ENCODE measurements around the gene CABP4. TPM values are rescaled to one million over a fixed set of nuclear protein-coding genes. Genes with fewer than 3 reads are reported as not detected.

CABP4 gene
- total and polyA plus RNA-seq, 2 donors (not counting 1 experiment from before 2014, with no cell fraction given) = 3.2 to 5.2 TPM

DNA sequence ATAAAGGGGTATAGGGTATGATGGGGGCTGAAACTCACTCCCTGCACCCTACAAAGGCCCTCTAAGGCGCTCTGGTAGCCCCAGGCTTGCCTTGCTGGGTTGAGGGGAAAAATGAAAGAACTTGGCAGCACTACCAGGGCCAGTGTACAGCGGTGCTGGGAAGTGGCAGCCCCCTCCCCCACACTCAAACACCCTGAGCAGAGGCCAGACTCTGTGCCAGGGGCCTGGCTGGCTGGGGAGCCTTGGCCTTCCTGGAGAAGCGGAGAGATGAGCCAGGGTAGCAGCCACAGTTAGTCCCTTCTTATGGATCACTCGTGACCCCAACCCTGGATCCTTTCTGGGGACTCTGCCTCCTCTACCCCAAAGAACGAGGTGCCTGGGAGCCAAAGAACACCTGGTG, 11.2 kb downstream of the CABP4 start:
- Mint-ChIP-seq H3K9me3 (ENCODE audit: insufficient read depth) (no peaks in the 10 kb centered on the region), H3K4me1 (peaks cover 61% of the 10 kb centered on the region), H3K27me3 (no peaks in the 10 kb centered on the region), H3K27ac (peak overlapping the region; percentile 72), H3K4me3 (peak overlapping the region; percentile 44)
- no peak for ATAC-seq (ENCODE audit: low read depth)
- peak overlapping the region in 1 of 2 donors; percentile 59 for H3K27ac ChIP-seq (ENCODE audit: low read length in 2 of 2)
- H2AFZ ChIP-seq (ENCODE audit: insufficient read depth, low read depth, low read length, poor library complexity, severe bottlenecking) = no peak overlapping the region
- ChIA-PET CTCF (interaction anchor here (0.9 to 6.7 kb wide), 4 partner anchors 29 to 83 kb away, joined by 3 to 64 read pairs (median 6); partner anchors contain the start of genes PPP1CA, PTPRCAP and TBC1D10C), POLR2A (interaction anchor here (0.7 to 10.4 kb wide), 13 partner anchors 17 to 74 kb away, joined by 3 to 215 read pairs (median 11); partner anchors contain the start of genes AIP, CORO1B, PPP1CA and PTPRCAP)
- H3K9ac ChIP-seq (ENCODE audit: low read length) = no peak overlapping the region
- peaks cover 2 to 9% of the 10 kb centered on the region in 2 experiments for H3K36me3 ChIP-seq (replicated peaks in 1 of 2; ENCODE audit: control extremely low read depth in 1 of 2, control insufficient read depth in 1 of 2, extremely low read depth in 1 of 2, insufficient read depth in 2 of 2, low read length in 1 of 2)
- no peak for DNase-seq
- intact Hi-C loops (cut with micrococcal nuclease) = no loop called here
- no peak overlapping the region for H3K4me3 ChIP-seq (ENCODE audit: control extremely low read depth in 1 of 5, extremely low read depth in 1 of 5, insufficient read depth in 1 of 5, low read depth in 2 of 5, low read length in 4 of 5)
- H3K4me1 ChIP-seq (ENCODE audit: control insufficient read depth in 2 of 2, insufficient read depth in 2 of 2, low read length in 2 of 2) = peaks cover 47 to 81% of the 10 kb centered on the region in 2 donors
- H3K27me3 ChIP-seq (replicated peaks in 1 of 4; ENCODE audit: control extremely low read depth in 1 of 4, control insufficient read depth in 3 of 4, insufficient read depth in 4 of 4, low read length in 3 of 4) = no peaks in the 10 kb centered on the region
- 93% methylated on average over 3 of the region's 5 CpGs for WGBS (ENCODE audit: insufficient coverage)
- H3K79me2 ChIP-seq (ENCODE audit: control insufficient read depth, insufficient read depth, low read length) = peaks cover 57% of the 10 kb centered on the region
- peak overlapping the region; percentile 98 for H3K4me2 ChIP-seq (replicated peaks; ENCODE audit: low read depth, low read length, poor library complexity, severe bottlenecking)
- no peak for TF ChIP-seq EZH2 (IDR thresholded peaks at IDR 0.05; ENCODE audit: borderline replicate concordance, insufficient read depth, low read depth, low read length, poor library complexity, severe bottlenecking)
- TF ChIP-seq, protein P1, sequence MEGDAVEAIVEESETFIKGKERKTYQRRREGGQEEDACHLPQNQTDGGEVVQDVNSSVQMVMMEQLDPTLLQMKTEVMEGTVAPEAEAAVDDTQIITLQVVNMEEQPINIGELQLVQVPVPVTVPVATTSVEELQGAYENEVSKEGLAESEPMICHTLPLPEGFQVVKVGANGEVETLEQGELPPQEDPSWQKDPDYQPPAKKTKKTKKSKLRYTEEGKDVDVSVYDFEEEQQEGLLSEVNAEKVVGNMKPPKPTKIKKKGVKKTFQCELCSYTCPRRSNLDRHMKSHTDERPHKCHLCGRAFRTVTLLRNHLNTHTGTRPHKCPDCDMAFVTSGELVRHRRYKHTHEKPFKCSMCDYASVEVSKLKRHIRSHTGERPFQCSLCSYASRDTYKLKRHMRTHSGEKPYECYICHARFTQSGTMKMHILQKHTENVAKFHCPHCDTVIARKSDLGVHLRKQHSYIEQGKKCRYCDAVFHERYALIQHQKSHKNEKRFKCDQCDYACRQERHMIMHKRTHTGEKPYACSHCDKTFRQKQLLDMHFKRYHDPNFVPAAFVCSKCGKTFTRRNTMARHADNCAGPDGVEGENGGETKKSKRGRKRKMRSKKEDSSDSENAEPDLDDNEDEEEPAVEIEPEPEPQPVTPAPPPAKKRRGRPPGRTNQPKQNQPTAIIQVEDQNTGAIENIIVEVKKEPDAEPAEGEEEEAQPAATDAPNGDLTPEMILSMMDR (IDR thresholded peaks at IDR 0.05) = no peak
- peaks cover 10% of the 10 kb centered on the region for H4K20me1 ChIP-seq (ENCODE audit: control insufficient read depth, insufficient read depth, low read length, poor library complexity, severe bottlenecking)
- H3K9me3 ChIP-seq (ENCODE audit: control extremely low read depth in 1 of 3, control insufficient read depth in 2 of 3, insufficient read depth in 1 of 3, low read length in 2 of 3) = peaks cover 0 to 9% (median 0%) of the 10 kb centered on the region in 3 donors

Measured in B cell (primary cell).